NB4 (cell line): ENCODE measurements around the gene CCL18.

ENCODE experiments used
- POLR2A ChIP-seq: IDR thresholded peaks from 2 replicates; pipeline ENCODE4 v1.6.1; 2011; ENCODE audit warnings: mild to moderate bottlenecking; ENCODE audit not compliant: insufficient read length; ENCODE audit errors: extremely low read depth
- TF ChIP-seq, protein P1 (sequence below): IDR thresholded peaks from one replicate; pipeline ENCODE4 v1.5.1; 2012; ENCODE audit warnings: low read depth, low read length

DNA sequence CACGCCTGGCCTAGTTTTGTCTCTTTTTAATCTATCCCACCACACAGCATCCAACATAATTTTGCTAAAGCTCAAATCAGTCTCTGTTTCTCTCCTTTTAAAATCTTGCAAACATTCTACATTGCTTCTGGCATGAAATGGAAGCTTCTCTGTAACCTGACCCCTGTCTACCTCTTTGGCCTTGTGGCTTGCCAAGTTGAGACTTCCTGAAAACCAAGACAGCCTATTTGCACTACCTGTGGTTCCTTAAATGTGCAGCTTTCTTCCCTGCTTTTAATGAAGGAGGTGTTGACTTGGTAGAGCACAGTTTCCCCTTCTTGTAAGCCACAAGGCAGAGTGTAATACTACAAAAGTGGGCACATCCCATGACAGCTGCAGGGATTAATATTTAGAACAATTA is 31.9 kb downstream of the CCL18 start:
- TF ChIP-seq, protein P1, sequence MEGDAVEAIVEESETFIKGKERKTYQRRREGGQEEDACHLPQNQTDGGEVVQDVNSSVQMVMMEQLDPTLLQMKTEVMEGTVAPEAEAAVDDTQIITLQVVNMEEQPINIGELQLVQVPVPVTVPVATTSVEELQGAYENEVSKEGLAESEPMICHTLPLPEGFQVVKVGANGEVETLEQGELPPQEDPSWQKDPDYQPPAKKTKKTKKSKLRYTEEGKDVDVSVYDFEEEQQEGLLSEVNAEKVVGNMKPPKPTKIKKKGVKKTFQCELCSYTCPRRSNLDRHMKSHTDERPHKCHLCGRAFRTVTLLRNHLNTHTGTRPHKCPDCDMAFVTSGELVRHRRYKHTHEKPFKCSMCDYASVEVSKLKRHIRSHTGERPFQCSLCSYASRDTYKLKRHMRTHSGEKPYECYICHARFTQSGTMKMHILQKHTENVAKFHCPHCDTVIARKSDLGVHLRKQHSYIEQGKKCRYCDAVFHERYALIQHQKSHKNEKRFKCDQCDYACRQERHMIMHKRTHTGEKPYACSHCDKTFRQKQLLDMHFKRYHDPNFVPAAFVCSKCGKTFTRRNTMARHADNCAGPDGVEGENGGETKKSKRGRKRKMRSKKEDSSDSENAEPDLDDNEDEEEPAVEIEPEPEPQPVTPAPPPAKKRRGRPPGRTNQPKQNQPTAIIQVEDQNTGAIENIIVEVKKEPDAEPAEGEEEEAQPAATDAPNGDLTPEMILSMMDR, result no peak
- TF ChIP-seq POLR2A, result no peak
